ENCODE data around the gene TRIM48. TPM values are rescaled to one million over a fixed set of nuclear protein-coding genes. Genes with fewer than 3 reads are reported as not detected.
"Not testable (repeated sequence)": the region's sequence is repeated elsewhere in the genome, so short reads cannot be mapped to it uniquely, and the experiment has no call there.

TRIM48 gene, protein sequence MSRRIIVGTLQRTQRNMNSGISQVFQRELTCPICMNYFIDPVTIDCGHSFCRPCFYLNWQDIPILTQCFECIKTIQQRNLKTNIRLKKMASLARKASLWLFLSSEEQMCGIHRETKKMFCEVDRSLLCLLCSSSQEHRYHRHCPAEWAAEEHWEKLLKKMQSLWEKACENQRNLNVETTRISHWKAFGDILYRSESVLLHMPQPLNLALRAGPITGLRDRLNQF
- total RNA-seq = not detected

GRCh38 chr11:55261855-55262254 is at the start of gene TRIM48:
Gene TRIM48, plus strand, starts transcription at chr11:55262155. Its CDS starts 113 bp downstream, at chr11:55262268.
- not testable (repeated sequence) for H3K9me3 ChIP-seq (ENCODE audit: low read depth, low read length); H3K4me1 ChIP-seq (ENCODE audit: insufficient read depth, low read length); H3K27me3 ChIP-seq (ENCODE audit: insufficient read depth, low read length)

DNA sequence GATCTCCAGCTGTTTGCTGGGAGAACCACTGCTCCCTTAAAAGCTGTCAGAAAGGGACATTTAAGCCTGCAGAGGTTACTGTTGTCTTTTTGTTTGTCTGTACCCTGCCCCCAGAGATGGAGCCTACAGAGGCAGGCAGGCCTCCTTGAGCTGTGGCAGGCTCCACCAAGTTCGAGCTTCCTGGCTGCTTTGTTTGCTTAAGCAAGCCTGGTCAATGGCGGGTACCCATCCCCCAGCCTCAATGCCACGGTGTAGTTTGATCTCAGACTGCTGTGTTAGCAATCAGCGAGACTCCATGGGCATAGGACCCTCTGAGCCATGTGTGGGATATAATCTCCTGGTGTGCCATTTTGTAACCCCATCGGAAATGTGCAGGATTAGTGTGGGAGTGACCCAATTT is 23.6 kb upstream of the TRIM48 start:
- not testable (repeated sequence) for H3K9me3 ChIP-seq (ENCODE audit: low read depth, low read length); H3K4me3 ChIP-seq (ENCODE audit: low read length); H3K27me3 ChIP-seq (ENCODE audit: insufficient read depth, low read length); H3K4me1 ChIP-seq (ENCODE audit: insufficient read depth, low read length)

More at GRCh38 chr11:55261855-55262254, at the start of gene TRIM48:
- H3K4me3 ChIP-seq (ENCODE audit: low read length) = not testable (repeated sequence)

- no peaks in the 10 kb centered on the region for H3K4me1 ChIP-seq (ENCODE audit: insufficient read depth, low read length)
- H3K27me3 ChIP-seq (ENCODE audit: insufficient read depth, low read length) = no peaks in the 10 kb centered on the region
- H3K4me3 ChIP-seq (ENCODE audit: low read length) = no peak overlapping the region
- H3K9me3 ChIP-seq (ENCODE audit: low read depth, low read length) = no peaks in the 10 kb centered on the region
Measured at GRCh38 chr11:55263081-55263480, 1.1 kb downstream of the TRIM48 start.

Other genes starting within 250 kb of the TRIM48 start
- gene OR4A16, start 81.0 kb downstream of the TRIM48 start, total RNA-seq = not detected
- gene OR4A15, start 105.8 kb downstream of the TRIM48 start, total RNA-seq = not detected